IMR-90 (cell line): ENCODE measurements around the gene ARHGEF38. TPM values are rescaled to one million over a fixed set of nuclear protein-coding genes. Genes with fewer than 3 reads are reported as not detected.

ENCODE experiments used
- ATAC-seq: fragments of 200-7000 bp; cut with Tn5 transposase; 2 replicates; pipeline ENCODE4 v1.9.1; 2020; ENCODE audit warnings: low read depth, mild to moderate bottlenecking, moderate library complexity
- BruUV-seq: library from RNA; stranded (reverse); fragments of 400-500 nt; replicated peaks from 2 replicates; lab custom pipeline; 2021; lab: Mats Ljungman, UMichigan
- CTCF ChIA-PET: fragments of 300-600 bp; formaldehyde crosslinking; extraction: SDS; loops from one replicate; lab custom pipeline; 2021; ENCODE audit warnings: antibody characterized with exemption; lab: Yijun Ruan, JAX
- POLR2A ChIA-PET: fragments of 300-600 bp; sonication (Branson Sonifier 250); formaldehyde crosslinking; loops from one replicate; lab custom pipeline; 2022; ENCODE audit warnings: antibody characterized with exemption; ENCODE audit not compliant: unreplicated experiment; lab: Charles Lee
- DNase-seq: peaks from one replicate; pipeline ENCODE4 v3.0.0; 2013
- H2AFZ ChIP-seq: replicated peaks from 2 replicates; pipeline ENCODE3; 2013; ENCODE audit warnings: low read length, mild to moderate bottlenecking; ENCODE audit not compliant: poor library complexity
- H2AK5ac ChIP-seq: 2 replicates; pipeline ENCODE4 v1.6.1; 2013; ENCODE audit warnings: low read depth, low read length, inconsistent platforms
- H2AK9ac ChIP-seq: replicated peaks from 2 replicates; pipeline ENCODE3; 2013; ENCODE audit warnings: mild to moderate bottlenecking, low read depth, low read length, moderate library complexity; ENCODE audit not compliant: poor library complexity
- H2BK120ac ChIP-seq: 2 replicates; pipeline ENCODE4 v1.6.1; 2013; ENCODE audit warnings: low read depth, low read length, inconsistent platforms
- H2BK15ac ChIP-seq: 3 replicates; pipeline ENCODE4 v1.6.1; 2013; ENCODE audit warnings: low read depth, low read length, inconsistent platforms
- H2BK20ac ChIP-seq: 2 replicates; pipeline ENCODE4 v1.6.1; 2013; ENCODE audit warnings: low read depth, mild to moderate bottlenecking, inconsistent platforms, low read length, moderate library complexity
- H2BK5ac ChIP-seq: 2 replicates; pipeline ENCODE4 v1.6.1; 2013; ENCODE audit warnings: mild to moderate bottlenecking, low read depth, low read length, inconsistent platforms; ENCODE audit not compliant: poor library complexity, severe bottlenecking
- H3K14ac ChIP-seq: replicated peaks from 2 replicates; pipeline ENCODE4 v1.6.1; 2013; ENCODE audit warnings: low read depth, low read length, inconsistent platforms
- H3K18ac ChIP-seq: 2 replicates; pipeline ENCODE4 v1.6.1; 2013; ENCODE audit warnings: low read depth, low read length, control low read depth
- H3K23ac ChIP-seq: 2 replicates; pipeline ENCODE4 v1.6.1; 2013; ENCODE audit warnings: low read depth, low read length, inconsistent platforms
- H3K27ac ChIP-seq: 2 replicates; pipeline ENCODE4 v1.5.1; 2013; ENCODE audit warnings: mild to moderate bottlenecking, control low read depth, low read length; ENCODE audit not compliant: insufficient read depth
- H3K27me3 ChIP-seq: 2 replicates; pipeline ENCODE4 v1.6.1; 2013; ENCODE audit warnings: low read length; ENCODE audit not compliant: control insufficient read depth, insufficient read depth
- H3K36me3 ChIP-seq: 2 replicates; pipeline ENCODE4 v1.6.1; 2013; ENCODE audit warnings: low read length, mixed read lengths; ENCODE audit not compliant: control insufficient read depth, insufficient read depth
- H3K4ac ChIP-seq: 2 replicates; pipeline ENCODE4 v1.6.1; 2013; ENCODE audit warnings: low read depth, low read length, inconsistent platforms
- H3K4me1 ChIP-seq: 2 replicates; pipeline ENCODE4 v1.6.1; 2013; ENCODE audit warnings: low read length, mixed read lengths; ENCODE audit not compliant: control insufficient read depth, insufficient read depth
- H3K4me2 ChIP-seq: 2 replicates; pipeline ENCODE4 v1.6.1; 2013; ENCODE audit warnings: low read depth, mild to moderate bottlenecking, control low read depth, low read length, moderate library complexity
- H3K4me3 ChIP-seq: 2 replicates; pipeline ENCODE4 v1.5.1; 2013; ENCODE audit warnings: low read depth, mild to moderate bottlenecking, control low read depth, low read length, moderate library complexity; ENCODE audit not compliant: insufficient read depth
- H3K56ac ChIP-seq: 2 replicates; pipeline ENCODE4 v1.6.1; 2013; ENCODE audit warnings: low read length, inconsistent platforms; ENCODE audit not compliant: insufficient read depth; ENCODE audit errors: extremely low read depth
- H3K79me1 ChIP-seq, 2 experiments: 2 replicates each; pipeline ENCODE4 v1.6.1; 2013; ENCODE audit warnings: low read length in 2 of 2, inconsistent platforms in 1 of 2, low read depth in 1 of 2
- H3K9ac ChIP-seq: 2 replicates; pipeline ENCODE4 v1.6.1; 2013; ENCODE audit warnings: low read depth, low read length, control low read depth
- H3K9me1 ChIP-seq: 2 replicates; pipeline ENCODE4 v1.6.1; 2013; ENCODE audit warnings: low read length, inconsistent platforms; ENCODE audit not compliant: insufficient read depth
- H3K9me3 ChIP-seq: 2 replicates; pipeline ENCODE4 v1.6.1; 2013; ENCODE audit warnings: low read length; ENCODE audit not compliant: control insufficient read depth, insufficient read depth
- H4K20me1 ChIP-seq: 2 replicates; pipeline ENCODE4 v1.6.1; 2013; ENCODE audit warnings: low read length, inconsistent platforms; ENCODE audit not compliant: insufficient read depth
- H4K5ac ChIP-seq: 2 replicates; pipeline ENCODE4 v1.6.1; 2013; ENCODE audit warnings: mild to moderate bottlenecking, low read depth, low read length, control low read depth
- H4K8ac ChIP-seq, 2 experiments: 2 replicates each; pipeline ENCODE4 v1.6.1; 2013; ENCODE audit warnings: low read depth in 2 of 2, low read length in 2 of 2, control low read depth in 1 of 2, inconsistent platforms in 1 of 2
- H4K91ac ChIP-seq: 2 replicates; pipeline ENCODE4 v1.6.1; 2013; ENCODE audit warnings: low read depth, low read length, inconsistent platforms; ENCODE audit not compliant: insufficient read depth
- CEBPB ChIP-seq: IDR thresholded peaks from 2 replicates; pipeline ENCODE4 v1.6.1; 2012; ENCODE audit warnings: low read depth, low read length, improper control_type of control experiment
- CHD1 ChIP-seq: IDR thresholded peaks from 2 replicates; pipeline ENCODE4 v1.6.1; 2012; ENCODE audit warnings: low read depth, low read length, improper control_type of control experiment
- CTCF ChIP-seq: conservative IDR thresholded peaks from 2 replicates; pipeline ENCODE4 v1.5.1; 2012; ENCODE audit warnings: mild to moderate bottlenecking, low read depth, low read length, improper control_type of control experiment
- ELK1 ChIP-seq: fragments of 150-350 bp; IDR thresholded peaks from 2 replicates; pipeline ENCODE4 v1.6.1; 2016; ENCODE audit warnings: low read depth, mild to moderate bottlenecking, low read length, moderate library complexity, borderline replicate concordance
- FOS ChIP-seq: fragments of 150-350 bp; IDR thresholded peaks from 2 replicates; pipeline ENCODE4 v1.6.1; 2016; ENCODE audit warnings: low read depth, low read length
- MAFK ChIP-seq: IDR thresholded peaks from 2 replicates; pipeline ENCODE4 v1.6.1; 2012; ENCODE audit warnings: low read depth, low read length, improper control_type of control experiment
- MAZ ChIP-seq: IDR thresholded peaks from 2 replicates; pipeline ENCODE4 v1.6.1; 2012; ENCODE audit warnings: low read depth, mild to moderate bottlenecking, low read length, improper control_type of control experiment, moderate library complexity, borderline replicate concordance
- NFE2L2 ChIP-seq: fragments of 150-350 bp; IDR thresholded peaks from 2 replicates; pipeline ENCODE4 v1.6.1; 2016; ENCODE audit warnings: low read depth, mild to moderate bottlenecking, low read length
- POLR2A ChIP-seq: IDR thresholded peaks from 2 replicates; pipeline ENCODE4 v1.6.1; 2012; ENCODE audit warnings: mild to moderate bottlenecking, low read depth, low read length
- RAD21 ChIP-seq: IDR thresholded peaks from 2 replicates; pipeline ENCODE4 v1.6.1; 2012; ENCODE audit warnings: low read length, improper control_type of control experiment
- RCOR1 ChIP-seq: IDR thresholded peaks from 2 replicates; pipeline ENCODE4 v1.6.1; 2012; ENCODE audit warnings: mild to moderate bottlenecking, low read length, improper control_type of control experiment; ENCODE audit not compliant: insufficient replicate concordance
- RFX5 ChIP-seq: IDR thresholded peaks from 2 replicates; pipeline ENCODE4 v1.8.0; 2012; ENCODE audit warnings: low read depth, mild to moderate bottlenecking, low read length, moderate library complexity
- SMC3 ChIP-seq: fragments of 150-350 bp; IDR thresholded peaks from 2 replicates; pipeline ENCODE4 v1.6.1; 2016; ENCODE audit warnings: low read depth, mild to moderate bottlenecking, antibody characterized with exemption, low read length, moderate library complexity
- USF2 ChIP-seq: fragments of 150-350 bp; IDR thresholded peaks from 2 replicates; pipeline ENCODE4 v1.6.1; 2017; ENCODE audit warnings: mild to moderate bottlenecking, antibody characterized with exemption, low read length, low read depth
- WGBS, 2 experiments: methylation state at CpG; one replicate each; pipeline versions ENCODE4 v1.1.5 to v1.1.7; 2013; ENCODE audit warnings: missing lambda C conversion rate in 2 of 2; ENCODE audit not compliant: insufficient read length in 1 of 2; ENCODE audit errors: extremely low coverage in 2 of 2; 5-methylcytosine and 5-hydroxymethylcytosine counted together
- dilution Hi-C: fragments of 300-500 bp; cut with HindIII; formaldehyde crosslinking; loops from one replicate; pipeline ENCODE4 v1.14.3; 2018; ENCODE audit warnings: low sequenced_read_pairs; ENCODE audit not compliant: unreplicated experiment
- in situ Hi-C: fragments of 300-500 bp; cut with MboI; formaldehyde crosslinking; loops from 3 replicates; pipeline ENCODE4 v1.14.3; 2019; ENCODE audit warnings: low sequenced_read_pairs, inconsistent platforms, mixed read lengths
- intact Hi-C: fragments of 100-400 bp; cut with micrococcal nuclease; formaldehyde crosslinking; loops from 2 replicates; pipeline ENCODE4 v1.10.0; 2022
- polyA plus RNA-seq, 3 experiments: library from polyadenylated mRNA; depleted of rRNA; stranded (reverse); fragments of >200 nt; gene quantifications; 2 replicates each; pipeline ENCODE4 v1.2.3, GENCODE V29; 2012; ENCODE audit warnings: low replicate concordance in 1 of 3
- total RNA-seq: library from RNA; depleted of rRNA; stranded (reverse); fragments of >200 nt; gene quantifications from 2 replicates; pipeline ENCODE4 v1.2.3, GENCODE V29; 2012

Gene ARHGEF38
- total and polyA plus RNA-seq, 2 of the 4 experiments (the other 2 are of a cell fraction): not detected

- in situ Hi-C loops: no loop called here
- no peak for TF ChIP-seq CHD1
- no peak for TF ChIP-seq CEBPB
- TF ChIP-seq MAFK: no peak
- TF ChIP-seq MAZ: no peak
- no peak for TF ChIP-seq RFX5
- TF ChIP-seq SMC3: no peak
- no peak for TF ChIP-seq POLR2A
- TF ChIP-seq NFE2L2: no peak
- TF ChIP-seq FOS: no peak
- TF ChIP-seq RAD21: no peak
- TF ChIP-seq CTCF: no peak
- TF ChIP-seq USF2: no peak
- no peak for TF ChIP-seq RCOR1
- no peak for TF ChIP-seq ELK1
- Histone ChIP-seq H3K23ac (no peak overlapping the region), H2BK5ac (no peak overlapping the region), H2AFZ (no peak overlapping the region), H3K14ac (no peak overlapping the region), H3K27ac (no peak overlapping the region), H3K9ac (no peak overlapping the region), H4K91ac (no peak overlapping the region), H3K79me1 (no peaks in the 10 kb centered on the region), H4K5ac (no peak overlapping the region), H3K4me3 (no peak overlapping the region), H3K4ac (no peak overlapping the region), H4K8ac (no peak overlapping the region), H4K20me1 (no peaks in the 10 kb centered on the region), H3K9me3 (no peaks in the 10 kb centered on the region), H3K36me3 (no peaks in the 10 kb centered on the region), H2BK20ac (no peak overlapping the region), H3K4me2 (no peak overlapping the region), H2BK120ac (no peak overlapping the region), H3K56ac (no peak overlapping the region), H2AK5ac (no peak overlapping the region), H2BK15ac (no peak overlapping the region), H2AK9ac (no peak overlapping the region), H3K4me1 (no peaks in the 10 kb centered on the region), H3K18ac (no peak overlapping the region), H3K27me3 (no peaks in the 10 kb centered on the region), H3K9me1 (no peaks in the 10 kb centered on the region)
- no TSS peak for BruUV-seq
- intact Hi-C loops: no loop called here
- ATAC-seq (no peak), DNase-seq (no peak)
- ChIA-PET POLR2A (no interaction called here), CTCF (no interaction called here)
- dilution Hi-C loops: no loop called here
- WGBS, 2 experiments: no CpG with 5 or more reads among the region's 3 CpGs
These were observed 1.8 kb upstream of the ARHGEF38 start for GRCh38 chr4:105550641-105551040.
